Measurements from ENCODE around the gene SLC47A1.
"Not testable (repeated sequence)": the region's sequence is repeated elsewhere in the genome, so short reads cannot be mapped to it uniquely, and the experiment has no call there.

SLC47A1 gene

DNA sequence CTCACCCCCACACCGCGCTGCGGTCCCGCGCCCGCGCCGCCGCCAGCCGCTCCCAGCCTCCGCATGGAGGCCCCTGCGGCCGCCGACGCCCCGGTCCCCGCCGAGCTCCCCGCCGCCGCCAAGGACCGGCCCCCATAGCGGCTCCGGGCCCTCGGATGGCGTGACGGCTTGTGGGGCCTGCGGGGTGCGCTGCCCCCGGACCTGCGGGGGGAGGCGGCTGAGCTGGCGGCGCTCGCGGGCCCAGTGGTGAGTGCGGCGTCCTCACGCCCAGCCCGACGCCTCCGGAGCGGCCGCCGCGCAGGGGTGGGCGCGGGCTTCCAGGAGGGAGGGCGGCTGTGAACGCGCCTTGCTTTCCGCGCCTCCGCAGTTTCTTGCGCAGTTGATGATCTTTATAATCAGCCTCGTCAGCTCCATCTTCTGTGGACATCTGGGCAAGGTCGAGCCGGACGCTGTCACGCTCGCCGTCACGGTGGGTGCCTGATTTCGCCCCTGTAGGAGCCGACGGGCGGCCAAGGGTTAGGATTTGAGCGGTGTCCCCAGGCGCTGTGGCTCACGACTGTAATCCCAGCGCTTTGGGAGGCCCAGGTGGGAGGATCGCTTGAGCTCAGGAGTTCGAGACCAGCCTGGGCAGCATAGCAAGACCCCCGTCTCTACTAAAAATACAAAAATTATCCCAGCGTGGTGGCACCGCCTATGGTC is 46.4 kb downstream of the SLC47A1 start:
- no peaks in the 10 kb centered on the region for H4K20me1 ChIP-seq (ENCODE audit: insufficient read depth, low read length, poor library complexity, severe bottlenecking)
- no peak overlapping the region for H2AFZ ChIP-seq (ENCODE audit: low read length)
- TF ChIP-seq, protein P1, sequence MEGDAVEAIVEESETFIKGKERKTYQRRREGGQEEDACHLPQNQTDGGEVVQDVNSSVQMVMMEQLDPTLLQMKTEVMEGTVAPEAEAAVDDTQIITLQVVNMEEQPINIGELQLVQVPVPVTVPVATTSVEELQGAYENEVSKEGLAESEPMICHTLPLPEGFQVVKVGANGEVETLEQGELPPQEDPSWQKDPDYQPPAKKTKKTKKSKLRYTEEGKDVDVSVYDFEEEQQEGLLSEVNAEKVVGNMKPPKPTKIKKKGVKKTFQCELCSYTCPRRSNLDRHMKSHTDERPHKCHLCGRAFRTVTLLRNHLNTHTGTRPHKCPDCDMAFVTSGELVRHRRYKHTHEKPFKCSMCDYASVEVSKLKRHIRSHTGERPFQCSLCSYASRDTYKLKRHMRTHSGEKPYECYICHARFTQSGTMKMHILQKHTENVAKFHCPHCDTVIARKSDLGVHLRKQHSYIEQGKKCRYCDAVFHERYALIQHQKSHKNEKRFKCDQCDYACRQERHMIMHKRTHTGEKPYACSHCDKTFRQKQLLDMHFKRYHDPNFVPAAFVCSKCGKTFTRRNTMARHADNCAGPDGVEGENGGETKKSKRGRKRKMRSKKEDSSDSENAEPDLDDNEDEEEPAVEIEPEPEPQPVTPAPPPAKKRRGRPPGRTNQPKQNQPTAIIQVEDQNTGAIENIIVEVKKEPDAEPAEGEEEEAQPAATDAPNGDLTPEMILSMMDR (conservative IDR thresholded peaks at IDR 0.05; ENCODE audit: low read length): no peak
- TF ChIP-seq EZH2phosphoT487 (IDR thresholded peaks at IDR 0.05; ENCODE audit: borderline replicate concordance): no peak
- H3K4me2 ChIP-seq (ENCODE audit: low read depth, low read length, poor library complexity, severe bottlenecking): no peak overlapping the region
- H3K36me3 ChIP-seq (ENCODE audit: insufficient read depth, low read length): no peaks in the 10 kb centered on the region
- H3K9me2 ChIP-seq (replicated peaks; ENCODE audit: low read depth, low read length): no peaks in the 10 kb centered on the region
- no peaks in the 10 kb centered on the region for H3K27me3 ChIP-seq (ENCODE audit: insufficient read depth, low read length, poor library complexity, severe bottlenecking)
- H3F3A ChIP-seq (ENCODE audit: low read depth): no peaks in the 10 kb centered on the region
- H3K79me2 ChIP-seq (ENCODE audit: insufficient read depth, low read length): no peaks in the 10 kb centered on the region
- H3K9ac ChIP-seq (ENCODE audit: low read depth, low read length, poor library complexity, severe bottlenecking): no peak overlapping the region
- no peaks in the 10 kb centered on the region for H3K9me3 ChIP-seq (ENCODE audit: insufficient read depth, low read depth, low read length)
- no peaks in the 10 kb centered on the region for H3K4me1 ChIP-seq (ENCODE audit: insufficient read depth, low read length, poor library complexity, severe bottlenecking)
- no peak overlapping the region for H3K4me3 ChIP-seq (ENCODE audit: low read length, poor library complexity, severe bottlenecking)

DNA sequence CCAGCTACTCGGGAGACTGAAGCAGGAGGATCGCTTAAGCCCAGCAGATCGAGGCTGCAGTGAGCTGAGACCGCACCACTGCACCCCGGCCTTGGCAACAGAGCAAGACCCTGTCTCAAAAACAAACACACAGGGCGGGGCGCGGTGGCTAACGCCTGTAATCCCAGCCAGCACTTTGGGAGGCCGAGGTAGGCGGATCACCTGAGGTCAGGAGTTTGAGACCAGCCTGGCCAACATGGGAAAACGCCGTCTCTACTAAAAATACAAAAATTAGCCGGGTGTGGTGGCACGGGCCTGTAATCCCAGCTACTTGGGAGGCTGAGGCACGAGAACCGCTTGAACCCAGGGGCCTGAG is 46.9 kb downstream of the SLC47A1 start:
- not testable (repeated sequence) for H4K20me1 ChIP-seq (ENCODE audit: insufficient read depth, low read length, poor library complexity, severe bottlenecking); H3K36me3 ChIP-seq (ENCODE audit: insufficient read depth, low read length); H3K9me2 ChIP-seq (replicated peaks; ENCODE audit: low read depth, low read length); H3F3A ChIP-seq (ENCODE audit: low read depth); H3K9me3 ChIP-seq (ENCODE audit: insufficient read depth, low read depth, low read length); H2AFZ ChIP-seq (ENCODE audit: low read length); H3K79me2 ChIP-seq (ENCODE audit: insufficient read depth, low read length); H3K27me3 ChIP-seq (ENCODE audit: insufficient read depth, low read length, poor library complexity, severe bottlenecking); H3K4me1 ChIP-seq (ENCODE audit: insufficient read depth, low read length, poor library complexity, severe bottlenecking); H3K9ac ChIP-seq (ENCODE audit: low read depth, low read length, poor library complexity, severe bottlenecking); H3K4me2 ChIP-seq (ENCODE audit: low read depth, low read length, poor library complexity, severe bottlenecking); H3K4me3 ChIP-seq (ENCODE audit: low read length, poor library complexity, severe bottlenecking)

DNA sequence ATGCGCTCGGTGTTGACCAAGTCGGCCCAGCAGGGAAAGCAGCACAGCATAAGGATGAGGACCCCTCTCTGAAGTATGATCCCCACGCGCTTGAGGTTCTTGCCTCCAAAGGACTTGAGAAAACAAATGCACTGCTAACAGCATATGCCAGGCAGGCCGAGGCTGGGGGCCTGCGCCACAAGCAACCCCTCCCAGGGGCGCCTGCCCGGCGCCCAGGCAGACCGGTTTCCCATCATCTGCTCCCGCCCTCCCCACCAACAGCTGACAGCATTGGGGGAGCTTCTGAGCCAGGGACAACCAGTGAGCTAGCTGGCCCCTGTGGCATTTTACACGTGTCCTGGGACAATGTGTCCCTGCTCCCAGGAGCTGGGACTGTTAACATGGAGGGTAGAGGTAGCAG is 48.5 kb downstream of the SLC47A1 start:
- not testable (repeated sequence) for H3K4me2 ChIP-seq (ENCODE audit: low read depth, low read length, poor library complexity, severe bottlenecking); H3K4me1 ChIP-seq (ENCODE audit: insufficient read depth, low read length, poor library complexity, severe bottlenecking); H3K9ac ChIP-seq (ENCODE audit: low read depth, low read length, poor library complexity, severe bottlenecking); H3K4me3 ChIP-seq (ENCODE audit: low read length, poor library complexity, severe bottlenecking); H3K9me2 ChIP-seq (replicated peaks; ENCODE audit: low read depth, low read length); H4K20me1 ChIP-seq (ENCODE audit: insufficient read depth, low read length, poor library complexity, severe bottlenecking); H2AFZ ChIP-seq (ENCODE audit: low read length); H3K27me3 ChIP-seq (ENCODE audit: insufficient read depth, low read length, poor library complexity, severe bottlenecking); H3K79me2 ChIP-seq (ENCODE audit: insufficient read depth, low read length); H3K9me3 ChIP-seq (ENCODE audit: insufficient read depth, low read depth, low read length); H3K36me3 ChIP-seq (ENCODE audit: insufficient read depth, low read length); H3F3A ChIP-seq (ENCODE audit: low read depth)

DNA sequence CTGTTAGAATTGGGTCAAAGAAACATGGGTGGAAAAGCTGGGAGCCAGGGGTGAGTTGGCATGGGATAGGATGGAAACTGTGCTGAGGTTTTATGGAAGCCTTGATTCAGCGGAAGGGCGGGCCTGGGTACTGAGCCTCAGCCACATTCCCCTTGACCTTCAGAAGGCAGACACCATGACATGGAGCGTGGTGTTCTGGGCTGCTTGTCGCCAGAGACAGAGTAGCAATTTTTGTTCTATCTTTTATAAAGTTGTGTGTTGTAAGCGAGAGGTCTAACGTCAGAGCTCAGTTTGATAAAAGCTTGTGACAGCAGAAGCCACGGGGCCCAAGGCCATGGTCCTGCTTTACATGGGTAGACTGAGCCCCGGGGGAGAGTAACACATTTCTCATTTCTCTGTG is 50.2 kb downstream of the SLC47A1 start:
- H2AFZ ChIP-seq (ENCODE audit: low read length): no peak overlapping the region
- no peaks in the 10 kb centered on the region for H3K9me2 ChIP-seq (replicated peaks; ENCODE audit: low read depth, low read length)
- no peaks in the 10 kb centered on the region for H3K79me2 ChIP-seq (ENCODE audit: insufficient read depth, low read length)
- no peaks in the 10 kb centered on the region for H3K36me3 ChIP-seq (ENCODE audit: insufficient read depth, low read length)
- H3K4me1 ChIP-seq (ENCODE audit: insufficient read depth, low read length, poor library complexity, severe bottlenecking): no peaks in the 10 kb centered on the region
- no peaks in the 10 kb centered on the region for H3K9me3 ChIP-seq (ENCODE audit: insufficient read depth, low read depth, low read length)
- H4K20me1 ChIP-seq (ENCODE audit: insufficient read depth, low read length, poor library complexity, severe bottlenecking): no peaks in the 10 kb centered on the region
- no peak overlapping the region for H3K9ac ChIP-seq (ENCODE audit: low read depth, low read length, poor library complexity, severe bottlenecking)
- no peak overlapping the region for H3K4me3 ChIP-seq (ENCODE audit: low read length, poor library complexity, severe bottlenecking)
- H3F3A ChIP-seq (ENCODE audit: low read depth): no peaks in the 10 kb centered on the region
- no peak for TF ChIP-seq EZH2phosphoT487 (IDR thresholded peaks at IDR 0.05; ENCODE audit: borderline replicate concordance)
- TF ChIP-seq, protein P1 (conservative IDR thresholded peaks at IDR 0.05; ENCODE audit: low read length): no peak
- no peaks in the 10 kb centered on the region for H3K27me3 ChIP-seq (ENCODE audit: insufficient read depth, low read length, poor library complexity, severe bottlenecking)
- no peak overlapping the region for H3K4me2 ChIP-seq (ENCODE audit: low read depth, low read length, poor library complexity, severe bottlenecking)

Measured in Loucy (cell line).